Testis (tissue), 3 donors: Measurements from ENCODE around the gene SVIL. TPM values are rescaled to one million over a fixed set of nuclear protein-coding genes. Genes with fewer than 3 reads are reported as not detected.
A peak's percentile ranks its signal among the peaks of the same experiment; 100 is the strongest.

Experiments used
- DNase-seq: peaks from one replicate; pipeline ENCODE4 v3.0.0-alpha.2; 2019
- H3K27ac ChIP-seq, 2 donors: fragments of 200-600 bp; sonication (generic); one replicate each; pipeline ENCODE4 v1.5.1; 2019
- H3K27me3 ChIP-seq: fragments of 200-600 bp; sonication (generic); one replicate; pipeline ENCODE4 v1.5.1; 2019
- H3K36me3 ChIP-seq: fragments of 200-600 bp; sonication (generic); one replicate; pipeline ENCODE4 v1.5.1; 2017; ENCODE audit warnings: low read depth; ENCODE audit errors: missing control alignments
- H3K4me1 ChIP-seq: fragments of 200-600 bp; sonication (generic); one replicate; pipeline ENCODE4 v1.5.1; 2019
- H3K4me3 ChIP-seq, 2 donors: fragments of 200-600 bp; sonication (generic); one replicate each; pipeline ENCODE4 v1.5.1; 2017 to 2019
- H3K9me3 ChIP-seq: fragments of 200-600 bp; sonication (generic); one replicate; pipeline ENCODE4 v1.5.1; 2017
- CTCF ChIP-seq, 3 experiments: fragments of 450-650 bp in 2 of 3; fragments of 200-600 bp in 1 of 3; sonication (generic) in 1 of 3; IDR thresholded peaks; one replicate each; pipeline ENCODE4 v1.5.1; 2016 to 2019; ENCODE audit warnings: antibody characterized with exemption in 3 of 3, mild to moderate bottlenecking in 2 of 3, moderate library complexity in 1 of 3
- POLR2A ChIP-seq: fragments of 450-650 bp; IDR thresholded peaks from one replicate; pipeline ENCODE4 v1.6.1; 2017; ENCODE audit warnings: antibody characterized with exemption, mild to moderate bottlenecking, moderate library complexity
- WGBS, 2 donors: methylation state at CpG; one replicate each; pipeline ENCODE4 v1.1.5; 2018; 5-methylcytosine and 5-hydroxymethylcytosine counted together
- intact Hi-C: fragments of 100-400 bp; cut with DNase I; formaldehyde crosslinking; loops from one replicate; pipeline ENCODE4 v1.15.1; 2023; ENCODE audit warnings: low total_unique reads
- microRNA counts, 2 donors: library from miRNA; unstranded; fragments of <30 nt; microRNA quantifications; one replicate each; lab custom pipeline; 2016
- microRNA-seq, 2 donors: library from miRNA; unstranded; fragments of <30 nt; microRNA quantifications; one replicate each; pipeline ENCODE4, GENCODE V29; 2016; ENCODE audit warnings: borderline number of aligned reads in 2 of 2, borderline replicate concordance in 1 of 2
- polyA plus RNA-seq: library from polyadenylated mRNA; stranded (reverse); fragments of 350-450 nt; fragmentation: Illumina TruSeq; extraction: RNeasy Lipid Tissue Mini Kit (QIAGEN cat#74804); gene quantifications from one replicate; pipeline ENCODE4 v1.2.3, GENCODE V29; 2014; ENCODE audit warnings: low read depth, low replicate concordance; ENCODE audit not compliant: insufficient read depth
- small RNA-seq, 2 donors: library from RNA; depleted of rRNA; stranded (forward); fragments of <200 nt; gene quantifications; one replicate each; pipeline ENCODE3, GENCODE V24; 2016
- total RNA-seq, 2 donors: library from RNA; depleted of rRNA; stranded (reverse); fragments of >200 nt; gene quantifications; one replicate each; pipeline ENCODE4 v1.2.3, GENCODE V29; 2016

Gene SVIL
- total and polyA plus RNA-seq, 3 donors from 2014 or later: 44.7 to 67.6 (median 63.1) TPM

DNA sequence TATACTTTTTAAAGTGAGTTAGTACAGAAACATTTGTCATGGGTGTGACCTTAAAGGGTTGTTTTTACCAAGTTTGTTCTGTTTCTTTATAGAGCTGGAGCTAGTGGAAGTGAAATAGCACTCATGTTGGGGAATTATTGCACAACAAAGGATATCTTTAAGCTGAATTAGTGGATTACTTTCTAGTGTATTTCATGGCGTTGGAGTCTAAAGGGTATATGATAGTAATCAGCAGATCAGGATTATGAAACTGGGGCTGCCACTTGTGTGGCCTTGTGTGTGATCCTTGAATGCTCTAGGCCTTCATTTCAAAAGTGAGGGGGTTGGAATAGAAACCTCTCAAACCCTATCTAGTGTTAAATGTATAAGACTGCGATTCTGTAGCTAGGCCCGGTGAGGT is 222.3 kb downstream of the SVIL start:
- no peaks in the 10 kb centered on the region for H3K9me3 ChIP-seq
- peak overlapping the region in 1 of 2 donors; percentile 28 for H3K27ac ChIP-seq
- intact Hi-C loops: no loop called here
- H3K4me1 ChIP-seq: peaks cover 21% of the 10 kb centered on the region
- no peaks in the 10 kb centered on the region for H3K36me3 ChIP-seq
- TF ChIP-seq CTCF (IDR thresholded peaks at IDR 0.05) (no peak), POLR2A (no peak)
- no peaks in the 10 kb centered on the region for H3K27me3 ChIP-seq
- WGBS, 2 donors: 66 to 85% methylated on average over 3 of the region's 3 CpGs
- DNase-seq: no peak
- no peak overlapping the region for H3K4me3 ChIP-seq

GRCh38 chr10:29411666-29412315 is 223.0 kb downstream of the SVIL start:
- Histone ChIP-seq H3K27me3 (no peaks in the 10 kb centered on the region), H3K27ac (no peak overlapping the region), H3K4me3 (no peak overlapping the region), H3K9me3 (no peaks in the 10 kb centered on the region), H3K36me3 (no peaks in the 10 kb centered on the region), H3K4me1 (peaks cover 21% of the 10 kb centered on the region)
- intact Hi-C loops: no loop called here
- no peak for DNase-seq
- 69 to 72% methylated on average over 10 of the region's 10 CpGs for WGBS, 2 donors
- no peak for TF ChIP-seq CTCF (IDR thresholded peaks at IDR 0.05)
- no peak for TF ChIP-seq POLR2A

- Histone ChIP-seq H3K4me3 (peak overlapping the region; percentile 87 to 91), H3K4me1 (peaks cover 21% of the 10 kb centered on the region), H3K27me3 (no peaks in the 10 kb centered on the region), H3K36me3 (no peaks in the 10 kb centered on the region), H3K27ac (peak overlapping the region; percentile 95 to 97), H3K9me3 (no peaks in the 10 kb centered on the region)
- peak; percentile 90 for DNase-seq
- 3 to 10% methylated on average over 11 to 64 of the region's 69 CpGs for WGBS, 2 donors
- intact Hi-C loops: no loop called here
- TF ChIP-seq CTCF (IDR thresholded peaks at IDR 0.05) (no peak), POLR2A (peak; percentile 50)
Observed at GRCh38 chr10:29409241-29410054, 225.3 kb downstream of the SVIL start.

GRCh38 chr10:29408847-29409240 is 225.9 kb downstream of the SVIL start:
- Histone ChIP-seq H3K9me3 (no peaks in the 10 kb centered on the region), H3K27ac (peak overlapping the region; percentile 95 to 97), H3K4me3 (peak overlapping the region; percentile 87 to 91), H3K4me1 (peaks cover 21% of the 10 kb centered on the region), H3K36me3 (no peaks in the 10 kb centered on the region), H3K27me3 (no peaks in the 10 kb centered on the region)
- intact Hi-C loops: no loop called here
- TF ChIP-seq POLR2A (no peak), CTCF (IDR thresholded peaks at IDR 0.05) (no peak)
- DNase-seq: no peak
- WGBS, 2 donors: 37 to 48% methylated on average over 2 of the region's 2 CpGs

MicroRNAs encoded within 50 kb of the gene (microRNA counts, 767-probe panel; counts per million panel counts)
- microRNA hsa-miR-604 (lab: Ali Mortazavi, UCI) (0 to 152 counts per million in 2 donors), microRNA hsa-miR-938 (lab: Ali Mortazavi, UCI) (0 to 152 counts per million in 2 donors)

Small RNAs within 50 kb of the gene (microRNA-seq; reads per million reads assigned to microRNA genes)
- 0 reads per million in 2 donors for gene MIR604
- gene MIR938: 0 reads per million in 2 donors

Small RNAs within 50 kb of the gene (small RNA-seq; reads per million reads assigned to genes)
- 0 reads per million in 2 donors for gene MIR604
- 0 reads per million in 2 donors for gene MIR938
- 0 reads per million in 2 donors for gene RF00105
